Stimulated activated CD8-positive, alpha-beta memory T cell treated with anti-CD3 and anti-CD28 coated beads, Interleukin-2, amount 100 ng/mL, for 1 hour (primary cell): ENCODE results near the gene NR4A2.

Experiments used
- DNase-seq, 2 donors: peaks; one replicate each; pipeline ENCODE4 v3.0.0-alpha.2; 2020; ENCODE audit warnings: low read depth in 2 of 2

The NR4A2 gene

GRCh38 chr2:156332534-156333273, at the start of gene NR4A2:
NR4A2 (minus strand) TSS chr2:156332721; CDS start chr2:156330186, 2,535 bp downstream.
- DNase-seq, result peak; percentile 85 to 86

- DNase-seq, result no peak
These were observed 47.7 kb upstream of the NR4A2 start for GRCh38 chr2:156380117-156380645.

GRCh38 chr2:156379714-156380113, 47.2 kb upstream of the NR4A2 start:
- DNase-seq, result no peak

- DNase-seq, result no peak
These were observed 46.5 kb upstream of the NR4A2 start for GRCh38 chr2:156379071-156379470.

GRCh38 chr2:156366753-156367152, 34.2 kb upstream of the NR4A2 start:
- DNase-seq, result no peak

GRCh38 chr2:156363141-156363540, 30.6 kb upstream of the NR4A2 start:
- DNase-seq, result no peak

DNA sequence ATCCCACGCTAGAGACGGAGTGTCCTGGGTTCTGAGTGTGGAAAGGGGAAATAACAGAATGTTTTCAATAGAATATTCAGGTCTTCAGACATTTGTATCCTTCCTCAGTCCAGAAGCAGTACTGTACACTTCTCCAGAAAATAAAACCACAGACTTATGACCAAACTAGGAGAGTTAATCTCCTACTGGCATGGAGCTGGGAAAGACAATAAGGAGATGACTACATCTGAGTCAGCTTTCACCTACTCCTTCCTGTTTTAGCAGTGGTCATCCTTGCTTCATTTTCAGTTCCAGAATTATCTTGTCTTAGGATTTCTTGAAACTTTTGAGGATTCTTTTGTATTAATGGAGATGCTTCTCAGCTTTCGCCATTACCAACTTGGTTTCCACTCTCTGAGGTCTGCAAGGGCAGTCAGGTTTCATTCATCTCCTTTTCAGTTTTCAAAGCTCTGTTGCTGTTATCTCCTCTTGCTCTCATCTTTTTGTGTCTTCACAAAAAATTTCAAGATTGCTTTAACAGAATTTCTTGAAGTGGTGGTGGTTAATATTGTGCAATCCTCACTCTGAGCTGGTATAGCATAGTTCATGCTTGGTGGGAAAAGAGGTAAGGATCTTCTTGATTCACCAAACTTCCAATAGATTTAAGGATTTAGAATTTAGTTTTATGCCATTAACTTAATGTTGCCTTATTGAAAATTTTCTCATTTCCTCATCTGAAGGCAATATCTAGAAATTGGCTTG, 23.7 kb upstream of the NR4A2 start:
- no peak for DNase-seq

DNA sequence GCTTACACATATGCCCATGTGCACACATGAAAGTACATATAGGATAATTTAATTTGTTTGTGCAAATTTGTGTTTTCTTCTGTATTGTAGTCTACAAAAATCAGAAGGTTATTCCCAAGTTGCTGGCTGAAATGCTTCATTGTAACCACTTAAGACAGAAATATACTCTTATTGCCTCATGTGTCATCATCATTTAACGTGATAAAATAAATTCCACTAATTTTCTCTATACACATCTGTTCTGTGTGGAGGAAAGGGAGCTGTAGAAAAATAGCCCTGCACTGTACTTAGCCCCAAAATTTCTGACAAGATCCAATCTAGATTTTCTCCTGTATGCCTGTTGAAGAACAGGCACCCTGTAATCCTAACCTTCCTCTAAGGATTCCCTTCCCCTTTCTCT, 20.4 kb upstream of the NR4A2 start:
- DNase-seq, result no peak

- DNase-seq, result no peak
These were observed 18.0 kb upstream of the NR4A2 start for GRCh38 chr2:156350374-156351142.

DNA sequence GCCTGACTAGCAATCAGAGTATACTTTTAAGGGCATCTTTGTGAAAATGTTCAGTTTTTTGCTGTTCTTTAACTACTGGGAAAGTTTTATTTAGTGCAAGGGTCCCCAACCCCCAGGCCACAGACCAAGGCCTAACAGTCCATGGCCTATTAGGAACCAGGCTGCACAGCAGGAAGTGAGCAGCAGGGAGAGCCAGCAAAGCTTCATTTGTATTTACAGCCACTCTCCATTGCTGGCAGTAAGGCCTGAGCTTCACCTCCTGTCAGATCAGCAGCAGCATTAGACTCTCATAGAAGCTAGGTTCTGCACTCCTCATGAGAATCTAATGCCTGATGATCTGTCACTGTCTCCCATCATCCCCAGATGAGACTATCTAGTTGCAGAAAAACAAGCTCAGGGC, 17.1 kb upstream of the NR4A2 start:
- no peak for DNase-seq

DNA sequence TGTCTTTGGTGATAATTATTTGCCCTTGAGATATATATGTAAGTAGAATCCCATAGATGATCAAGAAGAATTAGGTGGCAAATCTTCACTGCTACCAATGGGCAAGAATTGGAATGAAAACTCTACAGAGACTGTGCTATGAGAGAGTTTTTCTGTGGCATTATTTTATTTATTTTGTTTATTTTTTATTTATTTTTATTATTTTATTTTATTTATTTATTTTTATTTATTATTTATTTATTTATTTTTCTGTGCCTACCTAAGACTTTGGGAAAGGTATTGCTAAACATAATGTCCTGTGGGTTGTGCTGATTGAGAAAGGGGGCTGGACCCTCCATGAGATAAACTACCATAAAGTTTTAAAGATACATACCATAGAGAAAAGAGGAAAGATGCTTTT, 16.6 kb upstream of the NR4A2 start:
- no peak for DNase-seq

DNA sequence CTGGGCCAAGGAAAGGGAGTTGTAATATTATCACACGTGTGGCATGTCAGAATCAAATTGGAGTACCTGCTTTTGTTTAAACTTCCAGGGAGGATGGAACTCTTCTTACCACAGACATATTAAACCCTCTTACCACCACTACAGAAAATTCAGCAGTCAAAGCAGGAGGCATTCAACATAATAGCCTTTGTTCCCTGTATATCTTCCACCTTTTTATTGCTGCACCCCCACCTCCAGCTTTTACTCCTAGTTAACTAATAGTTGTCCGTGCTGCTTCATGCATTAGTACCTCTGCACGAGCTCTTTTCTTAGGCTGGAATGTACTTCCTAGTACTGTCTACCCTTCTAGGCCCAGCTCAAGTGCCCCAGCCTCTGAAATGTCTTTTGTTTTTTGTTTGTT, 14.9 kb upstream of the NR4A2 start:
- no peak for DNase-seq

DNA sequence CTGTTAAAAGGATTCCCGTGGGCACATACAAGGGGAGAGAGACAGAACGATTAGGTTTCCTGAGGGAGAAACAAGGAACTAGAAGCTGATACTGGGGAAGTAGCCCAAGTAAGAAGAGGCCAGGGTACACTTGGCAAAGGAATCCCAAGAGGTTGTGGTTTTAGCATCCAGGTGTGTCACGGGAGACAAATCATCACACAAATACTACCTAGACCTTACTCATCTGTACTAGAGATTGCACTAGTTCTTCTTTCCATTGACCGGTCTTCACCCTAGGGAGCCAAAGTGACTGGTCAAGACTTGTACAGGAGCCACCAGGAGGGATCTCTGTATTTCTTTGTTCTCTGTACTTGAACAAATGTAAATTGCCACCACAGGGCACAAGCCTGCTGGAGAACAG, 14.2 kb upstream of the NR4A2 start:
- no peak for DNase-seq

GRCh38 chr2:156345582-156345981, 13.1 kb upstream of the NR4A2 start:
- no peak for DNase-seq

DNA sequence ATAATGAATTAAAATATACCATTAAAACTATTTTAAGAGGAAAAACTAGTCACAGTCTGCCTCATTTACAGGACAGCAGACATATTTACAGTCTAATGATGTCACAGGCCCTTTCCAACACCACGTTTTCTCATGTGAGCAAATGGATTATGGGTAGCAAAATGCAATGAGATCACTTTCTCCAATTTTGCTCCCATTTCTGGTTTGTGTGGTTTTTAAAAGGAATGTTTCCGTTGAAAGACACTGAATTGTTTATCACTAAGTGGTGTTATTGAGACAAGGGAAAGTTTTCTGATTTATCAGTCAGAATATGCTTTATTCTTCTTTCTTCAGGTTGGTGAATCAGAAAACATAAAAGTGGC, 11.4 kb upstream of the NR4A2 start:
- no peak for DNase-seq

- no peak for DNase-seq
These were observed 10.8 kb upstream of the NR4A2 start for GRCh38 chr2:156343096-156343939.

DNA sequence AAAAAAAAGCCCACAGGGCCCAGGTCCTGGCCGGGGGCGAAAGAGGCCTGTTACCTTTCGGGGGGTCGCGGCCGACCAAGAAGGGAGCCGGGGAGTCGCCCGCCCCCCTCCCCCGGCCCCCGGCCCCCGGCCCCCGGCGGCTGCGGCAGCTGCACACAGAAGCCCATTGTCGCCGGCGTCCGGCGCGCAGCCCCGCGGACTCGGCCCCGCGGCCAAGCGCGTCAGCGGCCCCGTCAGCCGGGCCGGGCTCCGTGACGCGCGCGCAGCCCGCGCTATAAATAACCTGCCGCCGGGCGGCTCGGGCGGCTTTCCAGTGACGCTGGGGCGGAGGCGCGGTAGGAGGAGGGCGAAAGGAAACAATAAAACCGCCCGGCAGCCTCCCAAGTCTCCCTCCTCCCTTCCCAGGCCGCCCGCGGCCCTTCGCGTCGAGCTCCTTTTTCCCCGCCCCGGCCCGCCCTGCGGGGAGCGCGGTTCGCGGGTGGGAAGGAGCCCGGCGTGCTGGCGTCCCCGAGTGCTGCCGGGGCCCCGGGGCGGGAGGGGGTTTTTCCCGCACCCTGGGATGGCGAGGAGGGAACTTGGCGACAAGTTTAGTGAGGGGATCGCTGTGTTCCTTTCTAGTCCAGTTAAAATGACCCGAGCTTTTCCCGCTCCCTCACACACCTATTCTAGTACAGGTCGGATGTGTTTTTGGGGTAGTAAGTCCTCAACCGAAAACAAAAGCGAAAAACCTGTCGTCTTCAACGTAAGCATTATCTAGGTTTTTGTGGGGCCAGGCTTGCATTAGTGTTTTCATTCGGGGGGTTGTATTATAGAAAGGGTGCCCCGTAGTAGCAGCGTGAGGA, 10.0 kb upstream of the NR4A2 start:
- peak; percentile 79 to 83 for DNase-seq

GRCh38 chr2:156341452-156342253, 9.1 kb upstream of the NR4A2 start:
- DNase-seq, result peak; percentile 67 to 83

DNA sequence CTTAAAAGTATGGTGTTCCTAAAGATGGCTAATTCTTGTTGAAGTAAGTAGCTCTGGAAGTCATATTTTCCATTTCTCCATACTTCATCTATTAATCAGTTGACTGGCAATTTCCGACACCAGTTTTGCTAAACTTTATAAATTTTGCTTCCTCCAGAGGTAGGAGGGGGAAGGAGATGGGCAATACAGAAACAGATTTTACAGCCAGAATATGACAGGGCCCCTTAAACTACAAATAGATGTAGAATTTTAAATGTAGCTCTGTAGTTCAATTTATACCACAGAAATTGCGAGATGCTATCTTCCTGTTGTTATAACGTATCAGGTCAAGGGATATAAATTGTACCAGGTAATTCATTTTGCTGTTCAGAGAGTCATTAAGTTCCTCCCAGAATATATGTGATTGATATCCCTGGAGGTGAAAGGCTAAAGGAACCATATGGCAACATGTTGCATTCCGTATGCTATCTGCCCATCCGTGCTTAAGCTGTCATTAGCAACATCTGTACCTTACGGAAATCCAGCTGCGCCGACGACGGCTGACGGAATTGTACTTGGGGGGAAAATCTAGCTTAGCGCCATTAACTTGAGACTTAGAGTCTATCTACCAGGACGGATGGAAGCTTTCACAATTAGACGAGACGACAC, 8.4 kb upstream of the NR4A2 start:
- no peak for DNase-seq
